Measurements from ENCODE around the gene DIPK1B. TPM values are rescaled to one million over a fixed set of nuclear protein-coding genes. Genes with fewer than 3 reads are reported as not detected.

The DIPK1B gene
- total RNA-seq, 1 experiment from 2014 or later, result 40.4 TPM

DNA sequence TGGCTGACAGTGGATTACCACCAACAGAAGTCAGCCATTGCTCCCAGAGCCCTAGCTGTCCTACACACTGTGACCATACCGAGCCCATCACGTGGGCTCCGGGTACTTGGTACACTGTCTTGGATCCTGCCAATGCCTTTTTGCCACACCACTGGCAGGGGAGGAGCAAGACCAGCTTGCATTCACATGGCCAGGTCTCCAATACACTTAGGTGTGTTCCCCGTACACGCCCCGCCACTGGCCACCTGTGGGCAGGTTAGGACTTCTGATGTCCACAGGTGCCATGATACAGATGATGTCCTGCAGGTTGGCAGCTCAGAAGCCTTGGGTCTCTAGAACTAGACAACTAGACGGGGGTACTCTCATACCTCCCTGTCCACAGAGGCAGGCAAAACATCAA, 5.4 kb upstream of the DIPK1B start:
- no peaks in the 10 kb centered on the region for H3K36me3 Mint-ChIP-seq (ENCODE audit: insufficient read depth, unreplicated experiment)
- Histone ChIP-seq H3K4me1 (no peaks in the 10 kb centered on the region; the same call in 1 of the 2 replicates), H3K27me3 (replicated peaks; ENCODE audit: control insufficient read depth, insufficient read depth, low read length) (no peaks in the 10 kb centered on the region), H3K36me3 (ENCODE audit: control insufficient read depth, insufficient read depth, low read length) (no peaks in the 10 kb centered on the region), H3K4me3 (ENCODE audit: low read depth, low read length) (no peak overlapping the region), H3K9me3 (no peaks in the 10 kb centered on the region)
- H3K4me3 Mint-ChIP-seq (ENCODE audit: unreplicated experiment), result no peak overlapping the region
- ChIA-PET POLR2A (no interaction called here), CTCF (no interaction called here)
- TF ChIP-seq, protein P1, sequence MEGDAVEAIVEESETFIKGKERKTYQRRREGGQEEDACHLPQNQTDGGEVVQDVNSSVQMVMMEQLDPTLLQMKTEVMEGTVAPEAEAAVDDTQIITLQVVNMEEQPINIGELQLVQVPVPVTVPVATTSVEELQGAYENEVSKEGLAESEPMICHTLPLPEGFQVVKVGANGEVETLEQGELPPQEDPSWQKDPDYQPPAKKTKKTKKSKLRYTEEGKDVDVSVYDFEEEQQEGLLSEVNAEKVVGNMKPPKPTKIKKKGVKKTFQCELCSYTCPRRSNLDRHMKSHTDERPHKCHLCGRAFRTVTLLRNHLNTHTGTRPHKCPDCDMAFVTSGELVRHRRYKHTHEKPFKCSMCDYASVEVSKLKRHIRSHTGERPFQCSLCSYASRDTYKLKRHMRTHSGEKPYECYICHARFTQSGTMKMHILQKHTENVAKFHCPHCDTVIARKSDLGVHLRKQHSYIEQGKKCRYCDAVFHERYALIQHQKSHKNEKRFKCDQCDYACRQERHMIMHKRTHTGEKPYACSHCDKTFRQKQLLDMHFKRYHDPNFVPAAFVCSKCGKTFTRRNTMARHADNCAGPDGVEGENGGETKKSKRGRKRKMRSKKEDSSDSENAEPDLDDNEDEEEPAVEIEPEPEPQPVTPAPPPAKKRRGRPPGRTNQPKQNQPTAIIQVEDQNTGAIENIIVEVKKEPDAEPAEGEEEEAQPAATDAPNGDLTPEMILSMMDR (IDR thresholded peaks at IDR 0.05; ENCODE audit: insufficient read depth in 1 of 2, low read depth in 1 of 2, low read length in 1 of 2, severe bottlenecking in 1 of 2, unreplicated experiment in 1 of 2), result no peak
- no TSS peak for BruUV-seq (replicated peaks)
- peaks cover 9% of the 10 kb centered on the region for H3K4me1 Mint-ChIP-seq (ENCODE audit: low read depth, unreplicated experiment)
- no peak overlapping the region for H3K27ac Mint-ChIP-seq (ENCODE audit: unreplicated experiment)
- intact Hi-C loops (cut with micrococcal nuclease; ENCODE audit: unreplicated experiment), result no loop called here
- no peak for DNase-seq
- H3K27me3 Mint-ChIP-seq (ENCODE audit: insufficient read depth, unreplicated experiment), result no peaks in the 10 kb centered on the region
- H3K9me3 Mint-ChIP-seq (ENCODE audit: unreplicated experiment), result no peaks in the 10 kb centered on the region

DNA sequence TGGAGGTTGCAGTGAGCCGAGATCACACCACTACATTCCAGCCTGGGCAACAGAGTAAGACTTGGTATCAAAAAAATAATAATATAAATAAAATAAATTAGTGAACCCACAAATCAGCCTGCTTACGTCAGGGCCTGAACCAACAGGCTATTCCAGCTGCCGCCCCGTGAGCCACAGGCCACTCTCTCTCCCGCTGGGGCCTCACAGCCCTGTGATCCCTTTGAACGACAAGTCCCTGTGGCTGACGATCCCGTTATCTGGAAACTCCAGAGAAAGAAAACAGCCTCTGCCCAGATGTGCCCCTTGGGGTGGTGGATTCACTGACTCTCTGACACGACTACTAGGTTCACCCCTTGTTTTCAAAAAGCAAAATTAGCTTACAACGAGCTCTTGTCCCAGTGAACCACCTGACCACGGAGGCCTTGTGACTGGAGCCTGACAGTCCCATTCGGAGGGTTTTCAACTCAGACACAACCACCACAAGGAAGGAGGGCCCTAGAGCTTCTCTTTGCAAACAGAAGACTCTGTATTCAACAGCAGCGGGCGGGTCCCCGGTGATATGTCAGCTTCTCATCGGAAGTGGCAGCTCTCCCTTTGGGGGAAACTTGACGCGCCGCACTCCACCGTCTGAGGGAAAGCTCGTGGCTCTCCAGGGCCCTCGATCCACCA, 4.4 kb upstream of the DIPK1B start:
- DNase-seq, result no peak
- no peaks in the 10 kb centered on the region for H3K27me3 Mint-ChIP-seq (ENCODE audit: insufficient read depth, unreplicated experiment)
- ChIA-PET POLR2A (no interaction called here), CTCF (no interaction called here)
- H3K4me3 ChIP-seq (ENCODE audit: low read depth, low read length), result no peak overlapping the region
- H3K27me3 ChIP-seq (replicated peaks; ENCODE audit: control insufficient read depth, insufficient read depth, low read length), result no peaks in the 10 kb centered on the region
- no peaks in the 10 kb centered on the region for H3K36me3 Mint-ChIP-seq (ENCODE audit: insufficient read depth, unreplicated experiment)
- TF ChIP-seq, protein P1 (IDR thresholded peaks at IDR 0.05; ENCODE audit: insufficient read depth in 1 of 2, low read depth in 1 of 2, low read length in 1 of 2, severe bottlenecking in 1 of 2, unreplicated experiment in 1 of 2), result no peak
- no peaks in the 10 kb centered on the region for H3K9me3 ChIP-seq
- peaks cover under 1% of the 10 kb centered on the region for H3K4me1 ChIP-seq
- BruUV-seq (replicated peaks), result no TSS peak
- no peak overlapping the region for H3K4me3 Mint-ChIP-seq (ENCODE audit: unreplicated experiment)
- H3K36me3 ChIP-seq (ENCODE audit: control insufficient read depth, insufficient read depth, low read length), result no peaks in the 10 kb centered on the region
- no peaks in the 10 kb centered on the region for H3K9me3 Mint-ChIP-seq (ENCODE audit: unreplicated experiment)
- peak overlapping the region; percentile 27 for H3K27ac Mint-ChIP-seq (ENCODE audit: unreplicated experiment)
- intact Hi-C loops (cut with micrococcal nuclease; ENCODE audit: unreplicated experiment), result no loop called here
- peaks cover 9% of the 10 kb centered on the region for H3K4me1 Mint-ChIP-seq (ENCODE audit: low read depth, unreplicated experiment)

- no peak overlapping the region for H3K4me3 Mint-ChIP-seq (ENCODE audit: unreplicated experiment)
- Histone ChIP-seq H3K27me3 (replicated peaks; ENCODE audit: control insufficient read depth, insufficient read depth, low read length) (no peaks in the 10 kb centered on the region), H3K9me3 (no peaks in the 10 kb centered on the region), H3K36me3 (ENCODE audit: control insufficient read depth, insufficient read depth, low read length) (no peaks in the 10 kb centered on the region; the same call in 1 of the 2 replicates), H3K4me1 (peaks cover 11% of the 10 kb centered on the region), H3K4me3 (ENCODE audit: low read depth, low read length) (no peak overlapping the region)
- ChIA-PET CTCF (interaction anchor here (0.6 kb wide), 1 partner anchor 11 kb away, joined by 6 read pairs; no protein-coding TSS in a partner anchor), POLR2A (interaction anchor here (0.6 kb wide), 2 partner anchors 12 to 52 kb away, joined by 3 to 4 read pairs; no protein-coding TSS in a partner anchor)
- no peaks in the 10 kb centered on the region for H3K27me3 Mint-ChIP-seq (ENCODE audit: insufficient read depth, unreplicated experiment)
- H3K9me3 Mint-ChIP-seq (ENCODE audit: unreplicated experiment), result no peaks in the 10 kb centered on the region
- TF ChIP-seq, protein P1 (IDR thresholded peaks at IDR 0.05; ENCODE audit: insufficient read depth in 1 of 2, low read depth in 1 of 2, low read length in 1 of 2, severe bottlenecking in 1 of 2, unreplicated experiment in 1 of 2), result no peak
- no peaks in the 10 kb centered on the region for H3K36me3 Mint-ChIP-seq (ENCODE audit: insufficient read depth, unreplicated experiment)
- no peak overlapping the region for H3K27ac Mint-ChIP-seq (ENCODE audit: unreplicated experiment)
- peaks cover 9% of the 10 kb centered on the region for H3K4me1 Mint-ChIP-seq (ENCODE audit: low read depth, unreplicated experiment)
- no peak for DNase-seq
- intact Hi-C loops (cut with micrococcal nuclease; ENCODE audit: unreplicated experiment), result no loop called here
- BruUV-seq (replicated peaks), result no TSS peak
Measured at GRCh38 chr9:136709454-136710109, 2.8 kb upstream of the DIPK1B start.
